Neural progenitor cell (in vitro differentiated cells): ENCODE data around the gene PEX3. TPM values are rescaled to one million over a fixed set of nuclear protein-coding genes. Genes with fewer than 3 reads are reported as not detected.

Experiments used
- DNase-seq: peaks from one replicate; pipeline ENCODE4 v3.0.0-alpha.2; 2016; ENCODE audit warnings: low spot score
- H2AFZ ChIP-seq: fragments of 200-600 bp; sonication (generic); replicated peaks from 2 replicates; pipeline ENCODE4 v1.6.1; 2016; ENCODE audit warnings: antibody characterized with exemption
- H3F3A ChIP-seq: fragments of 200-600 bp; sonication (generic); 2 replicates; pipeline ENCODE4 v1.6.1; 2016; ENCODE audit warnings: antibody characterized with exemption, low read depth
- H3K27ac ChIP-seq: fragments of 200-600 bp; sonication (generic); 2 replicates; pipeline ENCODE4 v1.5.1; 2016; ENCODE audit warnings: mild to moderate bottlenecking
- H3K27me3 ChIP-seq: fragments of 200-600 bp; sonication (generic); 2 replicates; pipeline ENCODE4 v1.6.1; 2016; ENCODE audit warnings: mild to moderate bottlenecking, moderate library complexity
- H3K36me3 ChIP-seq: fragments of 200-600 bp; sonication (generic); 2 replicates; pipeline ENCODE4 v1.5.1; 2016
- H3K4me1 ChIP-seq: fragments of 200-600 bp; sonication (generic); 2 replicates; pipeline ENCODE4 v1.6.1; 2016; ENCODE audit warnings: mixed run types
- H3K4me2 ChIP-seq: fragments of 200-600 bp; sonication (generic); 2 replicates; pipeline ENCODE4 v1.6.1; 2016
- H3K4me3 ChIP-seq: fragments of 200-600 bp; sonication (generic); 2 replicates; pipeline ENCODE4 v1.5.1; 2016
- H3K79me2 ChIP-seq: fragments of 200-600 bp; sonication (generic); 2 replicates; pipeline ENCODE4 v1.6.1; 2016; ENCODE audit warnings: low read depth
- H3K9ac ChIP-seq: fragments of 200-600 bp; sonication (generic); 2 replicates; pipeline ENCODE4 v1.6.1; 2016
- H3K9me3 ChIP-seq: fragments of 200-600 bp; sonication (generic); 2 replicates; pipeline ENCODE4 v1.5.1; 2016; ENCODE audit warnings: low read depth
- H4K20me1 ChIP-seq: fragments of 200-600 bp; sonication (generic); 2 replicates; pipeline ENCODE4 v1.6.1; 2016; ENCODE audit warnings: low read depth
- H3K27ac Mint-ChIP-seq: 3 replicates; pipeline ENCODE4 v1.8.0; 2021; ENCODE audit warnings: mixed read lengths
- H3K27me3 Mint-ChIP-seq: 2 replicates; pipeline ENCODE4 v1.8.0; 2022; ENCODE audit warnings: low read depth, mild to moderate bottlenecking, inconsistent platforms, moderate library complexity, mixed read lengths; ENCODE audit not compliant: insufficient read depth
- H3K36me3 Mint-ChIP-seq: 3 replicates; pipeline ENCODE4 v1.8.0; 2021; ENCODE audit warnings: mixed read lengths
- H3K4me1 Mint-ChIP-seq: 3 replicates; pipeline ENCODE4 v1.8.0; 2021; ENCODE audit warnings: mixed read lengths
- H3K4me3 Mint-ChIP-seq: 3 replicates; pipeline ENCODE4 v1.8.0; 2021; ENCODE audit warnings: mild to moderate bottlenecking, moderate library complexity, mixed read lengths
- H3K9me3 Mint-ChIP-seq: 3 replicates; pipeline ENCODE4 v1.8.0; 2020; ENCODE audit warnings: mixed read lengths
- CTCF ChIP-seq: fragments of 200-600 bp; sonication (generic); IDR thresholded peaks from 2 replicates; pipeline ENCODE4 v1.5.1; 2017; ENCODE audit warnings: antibody characterized with exemption, mild to moderate bottlenecking
- EZH2 ChIP-seq: fragments of 200-600 bp; sonication (generic); IDR thresholded peaks from 2 replicates; pipeline ENCODE4 v1.6.1; 2017; ENCODE audit warnings: antibody characterized with exemption, mild to moderate bottlenecking, moderate library complexity
- EZH2phosphoT487 ChIP-seq: fragments of 200-600 bp; sonication (generic); IDR thresholded peaks from 2 replicates; pipeline ENCODE4 v1.6.1; 2017; ENCODE audit warnings: antibody characterized with exemption
- total RNA-seq: library from RNA; depleted of rRNA; stranded (reverse); fragments of >200 nt; gene quantifications from 2 replicates; pipeline ENCODE4 v1.2.3, GENCODE V29; 2015; ENCODE audit warnings: low replicate concordance

Gene PEX3
- total RNA-seq, 1 donor from 2014 or later, result 25.5 TPM

GRCh38 chr6:143486752-143487151, 36.1 kb downstream of the PEX3 start:
- no peaks in the 10 kb centered on the region for H4K20me1 ChIP-seq
- Mint-ChIP-seq H3K4me1 (no peaks in the 10 kb centered on the region), H3K36me3 (no peaks in the 10 kb centered on the region), H3K27ac (no peak overlapping the region), H3K4me3 (no peak overlapping the region), H3K9me3 (no peaks in the 10 kb centered on the region), H3K27me3 (no peaks in the 10 kb centered on the region)
- no peak overlapping the region for H3K9ac ChIP-seq
- no peaks in the 10 kb centered on the region for H3K36me3 ChIP-seq
- no peaks in the 10 kb centered on the region for H3K9me3 ChIP-seq
- H3K4me3 ChIP-seq, result no peak overlapping the region
- H2AFZ ChIP-seq, result no peak overlapping the region
- H3K4me1 ChIP-seq, result no peaks in the 10 kb centered on the region
- TF ChIP-seq EZH2phosphoT487 (no peak), CTCF (no peak), EZH2 (no peak)
- DNase-seq, result no peak
- no peak overlapping the region for H3K27ac ChIP-seq
- no peaks in the 10 kb centered on the region for H3K79me2 ChIP-seq
- H3K4me2 ChIP-seq, result no peak overlapping the region
- no peaks in the 10 kb centered on the region for H3K27me3 ChIP-seq
- no peaks in the 10 kb centered on the region for H3F3A ChIP-seq

- no peaks in the 10 kb centered on the region for H3F3A ChIP-seq
- H3K4me3 ChIP-seq, result no peak overlapping the region
- H3K36me3 Mint-ChIP-seq, result peaks cover 2% of the 10 kb centered on the region
- no peak overlapping the region for H3K9ac ChIP-seq
- H3K36me3 ChIP-seq, result no peaks in the 10 kb centered on the region
- H4K20me1 ChIP-seq, result no peaks in the 10 kb centered on the region
- no peaks in the 10 kb centered on the region for H3K4me1 Mint-ChIP-seq
- no peaks in the 10 kb centered on the region for H3K27me3 Mint-ChIP-seq
- H3K4me2 ChIP-seq, result no peak overlapping the region
- TF ChIP-seq EZH2phosphoT487 (no peak), CTCF (no peak), EZH2 (no peak)
- H3K9me3 Mint-ChIP-seq, result no peaks in the 10 kb centered on the region
- H3K79me2 ChIP-seq, result no peaks in the 10 kb centered on the region
- no peaks in the 10 kb centered on the region for H3K9me3 ChIP-seq
- H3K4me1 ChIP-seq, result no peaks in the 10 kb centered on the region
- H3K4me3 Mint-ChIP-seq, result no peak overlapping the region
- no peak overlapping the region for H2AFZ ChIP-seq
- H3K27ac Mint-ChIP-seq, result no peak overlapping the region
- no peaks in the 10 kb centered on the region for H3K27me3 ChIP-seq
- H3K27ac ChIP-seq, result no peak overlapping the region
- DNase-seq, result no peak
Measured at GRCh38 chr6:143490244-143490643, 39.6 kb downstream of the PEX3 start.

GRCh38 chr6:143490775-143491174, 40.2 kb downstream of the PEX3 start:
- Histone ChIP-seq H3K36me3 (no peaks in the 10 kb centered on the region), H3K9ac (no peak overlapping the region), H3K4me3 (no peak overlapping the region), H3F3A (no peaks in the 10 kb centered on the region), H3K79me2 (no peaks in the 10 kb centered on the region), H3K27me3 (no peaks in the 10 kb centered on the region), H3K4me1 (no peaks in the 10 kb centered on the region), H3K27ac (no peak overlapping the region), H4K20me1 (no peaks in the 10 kb centered on the region), H3K9me3 (no peaks in the 10 kb centered on the region), H2AFZ (no peak overlapping the region), H3K4me2 (no peak overlapping the region)
- Mint-ChIP-seq H3K36me3 (peaks cover 2% of the 10 kb centered on the region), H3K27me3 (no peaks in the 10 kb centered on the region), H3K4me3 (no peak overlapping the region), H3K27ac (no peak overlapping the region), H3K9me3 (no peaks in the 10 kb centered on the region), H3K4me1 (no peaks in the 10 kb centered on the region)
- TF ChIP-seq EZH2 (no peak), EZH2phosphoT487 (no peak), CTCF (no peak)
- DNase-seq, result no peak
